H1 (cell line): ENCODE data around the gene PRPF4. TPM values are rescaled to one million over a fixed set of nuclear protein-coding genes. Genes with fewer than 3 reads are reported as not detected.

Source experiments
- CTCF ChIA-PET: fragments of 300-600 bp; sonication (Branson Sonifier 250); formaldehyde crosslinking; loops from one replicate; lab custom pipeline; 2021; ENCODE audit not compliant: partially characterized antibody; lab: Charles Lee
- POLR2A ChIA-PET: fragments of 300-600 bp; sonication (Branson Sonifier 250); formaldehyde crosslinking; loops from one replicate; lab custom pipeline; 2021; ENCODE audit warnings: inconsistent platforms; ENCODE audit not compliant: partially characterized antibody; lab: Charles Lee
- DNase-seq, 2 experiments: peaks; one replicate each; pipeline versions ENCODE4 v3.0.0 to v3.0.0-alpha.2; 2010 to 2022; ENCODE audit warnings: low spot score in 2 of 2, low read depth in 1 of 2, mixed read lengths in 1 of 2
- FAIRE-seq: peaks from 2 replicates; lab custom pipeline; 2011; peaks lifted over from hg19 to GRCh38; lab: Jason Lieb, UNC
- H2AFZ ChIP-seq: 2 replicates; pipeline ENCODE4 v1.8.1; 2012; ENCODE audit warnings: low read length, inconsistent platforms
- H2AK5ac ChIP-seq: 2 replicates; pipeline ENCODE4 v1.6.1; 2013; ENCODE audit warnings: low read depth, low read length
- H2BK120ac ChIP-seq: replicated peaks from 2 replicates; pipeline ENCODE3; 2013; ENCODE audit warnings: low read depth, low read length, inconsistent platforms
- H2BK12ac ChIP-seq: 2 replicates; pipeline ENCODE4 v1.6.1; 2013; ENCODE audit warnings: low read depth, low read length
- H2BK15ac ChIP-seq: 2 replicates; pipeline ENCODE4 v1.6.1; 2013; ENCODE audit warnings: low read length
- H2BK20ac ChIP-seq: 2 replicates; pipeline ENCODE4 v1.6.1; 2013; ENCODE audit warnings: low read length
- H2BK5ac ChIP-seq: 2 replicates; pipeline ENCODE4 v1.6.1; 2013; ENCODE audit warnings: low read depth, low read length
- H3K14ac ChIP-seq: 2 replicates; pipeline ENCODE4 v1.6.1; 2013; ENCODE audit warnings: inconsistent platforms; ENCODE audit not compliant: insufficient read length
- H3K18ac ChIP-seq: 2 replicates; pipeline ENCODE4 v1.6.1; 2013; ENCODE audit warnings: low read length; ENCODE audit errors: extremely low read depth
- H3K23ac ChIP-seq: 2 replicates; pipeline ENCODE4 v1.6.1; 2013; ENCODE audit warnings: inconsistent platforms; ENCODE audit not compliant: insufficient read length
- H3K23me2 ChIP-seq: 2 replicates; pipeline ENCODE4 v1.6.1; 2013; ENCODE audit warnings: low read depth, low read length
- H3K27ac ChIP-seq: 2 replicates; pipeline ENCODE4 v1.6.1; 2011; ENCODE audit warnings: low read depth, low read length, inconsistent platforms
- H3K27me3 ChIP-seq, 4 experiments: replicated peaks in 1 of 4; 1 replicate in 1 of 4; 2 replicates in 3 of 4; pipeline versions ENCODE4 v1.6.1 to v1.8.1; 2011 to 2013; ENCODE audit warnings: low read length in 3 of 4, mild to moderate bottlenecking in 3 of 4, inconsistent platforms in 2 of 4, mixed read lengths in 2 of 4, moderate library complexity in 1 of 4; ENCODE audit not compliant: control insufficient read depth in 3 of 4, insufficient read depth in 3 of 4; ENCODE audit errors: extremely low read depth in 1 of 4
- H3K36me3 ChIP-seq, 4 experiments: 2 replicates each; pipeline versions ENCODE4 v1.6.1 to v1.8.1; 2011 to 2013; ENCODE audit warnings: mild to moderate bottlenecking in 4 of 4, low read length in 3 of 4, moderate library complexity in 2 of 4, control low read depth in 1 of 4, inconsistent platforms in 1 of 4; ENCODE audit not compliant: insufficient read depth in 4 of 4, control insufficient read depth in 2 of 4
- H3K4ac ChIP-seq: replicated peaks from 2 replicates; pipeline ENCODE3; 2013; ENCODE audit warnings: low read length, low read depth, mixed read lengths, inconsistent platforms; ENCODE audit not compliant: insufficient read length
- H3K4me1 ChIP-seq, 4 experiments: replicated peaks in 1 of 4; 1 replicate in 1 of 4; 2 replicates in 3 of 4; pipeline versions ENCODE4 v1.6.1 to v1.8.1; 2011 to 2013; ENCODE audit warnings: low read length in 3 of 4, inconsistent platforms in 2 of 4, mixed read lengths in 1 of 4; ENCODE audit not compliant: insufficient read depth in 4 of 4, control insufficient read depth in 3 of 4
- H3K4me2 ChIP-seq, 2 experiments: 2 replicates each; pipeline versions ENCODE4 v1.6.1 to v1.8.1; 2011 to 2013; ENCODE audit warnings: low read depth in 2 of 2, low read length in 2 of 2, control low read depth in 1 of 2, inconsistent platforms in 1 of 2, mild to moderate bottlenecking in 1 of 2; ENCODE audit not compliant: insufficient read depth in 1 of 2
- H3K4me3 ChIP-seq, 4 experiments: fragments of 200-600, 300-600 bp in 1 of 4; sonication (generic), shearing (Covaris generic), sonication (Bioruptor Twin) in 1 of 4; 2 replicates each; pipeline versions ENCODE4 v1.5.1 to v1.8.1; 2011 to 2016; ENCODE audit warnings: low read length in 4 of 4, low read depth in 3 of 4, control low read depth in 2 of 4, inconsistent platforms in 2 of 4, mild to moderate bottlenecking in 2 of 4, mixed read lengths in 1 of 4, moderate library complexity in 1 of 4; ENCODE audit not compliant: insufficient read depth in 2 of 4; ENCODE audit errors: extremely low read depth in 1 of 4
- H3K56ac ChIP-seq: replicated peaks from 2 replicates; pipeline ENCODE3; 2013; ENCODE audit warnings: low read depth, mild to moderate bottlenecking, mixed read lengths, low read length, inconsistent platforms; ENCODE audit not compliant: insufficient read length
- H3K79me1 ChIP-seq: 2 replicates; pipeline ENCODE4 v1.6.1; 2013; ENCODE audit warnings: low read depth, low read length, control low read depth
- H3K79me2 ChIP-seq, 2 experiments: 2 replicates each; pipeline versions ENCODE4 v1.6.1 to v1.8.1; 2012 to 2013; ENCODE audit warnings: low read length in 2 of 2, mild to moderate bottlenecking in 2 of 2, inconsistent platforms in 1 of 2; ENCODE audit not compliant: insufficient read depth in 2 of 2, control insufficient read depth in 1 of 2
- H3K9ac ChIP-seq, 4 experiments: replicated peaks in 1 of 4; 1 replicate in 1 of 4; 2 replicates in 3 of 4; pipeline versions ENCODE4 v1.6.1 to v1.8.1; 2011 to 2013; ENCODE audit warnings: low read depth in 3 of 4, low read length in 3 of 4, control low read depth in 2 of 4, mild to moderate bottlenecking in 2 of 4, moderate library complexity in 2 of 4, inconsistent platforms in 1 of 4; ENCODE audit errors: extremely low read depth in 1 of 4
- H3K9me3 ChIP-seq, 2 experiments: 2 replicates each; pipeline versions ENCODE4 v1.6.1 to v1.8.1; 2012 to 2013; ENCODE audit warnings: mild to moderate bottlenecking in 2 of 2, moderate library complexity in 2 of 2, control low read depth in 1 of 2, inconsistent platforms in 1 of 2, low read depth in 1 of 2, low read length in 1 of 2, mixed read lengths in 1 of 2; ENCODE audit not compliant: insufficient read depth in 2 of 2
- H4K20me1 ChIP-seq, 2 experiments: replicated peaks in 1 of 2; 2 replicates each; pipeline versions ENCODE3 to v1.8.1; 2011 to 2013; ENCODE audit warnings: inconsistent platforms in 2 of 2, low read length in 2 of 2, mild to moderate bottlenecking in 1 of 2; ENCODE audit not compliant: insufficient read depth in 2 of 2, control insufficient read depth in 1 of 2
- H4K5ac ChIP-seq: 2 replicates; pipeline ENCODE4 v1.6.1; 2013; ENCODE audit warnings: low read length, low read depth, mixed read lengths, inconsistent platforms; ENCODE audit not compliant: insufficient read length
- H4K8ac ChIP-seq: 2 replicates; pipeline ENCODE4 v1.8.0; 2013; ENCODE audit warnings: mild to moderate bottlenecking, moderate library complexity, low read length, inconsistent platforms; ENCODE audit not compliant: insufficient read depth; ENCODE audit errors: extremely low read depth
- H4K91ac ChIP-seq: replicated peaks from 2 replicates; pipeline ENCODE3; 2013; ENCODE audit warnings: low read length, mixed read lengths, inconsistent platforms; ENCODE audit not compliant: insufficient read length
- ASH2L ChIP-seq: fragments of 200-600, 300-600 bp; sonication (generic); IDR thresholded peaks from one replicate; pipeline ENCODE4 v1.7.1; 2017; ENCODE audit warnings: low read length
- BCL11A ChIP-seq, 2 experiments: IDR thresholded peaks; one replicate each; pipeline ENCODE4 v1.6.1; 2011; ENCODE audit warnings: low read depth in 2 of 2, low read length in 2 of 2, mild to moderate bottlenecking in 2 of 2
- CBX8 ChIP-seq: fragments of 300-800, 300-1000 bp; sonication (generic); IDR thresholded peaks from 2 replicates; pipeline ENCODE4 v1.7.1; 2016; ENCODE audit warnings: low read depth, low read length, borderline replicate concordance
- E2F6 ChIP-seq: IDR thresholded peaks from 2 replicates; pipeline ENCODE4 v1.6.1; 2012; ENCODE audit warnings: inconsistent platforms
- EP300 ChIP-seq, 2 experiments: IDR thresholded peaks; 1 replicate in 1 of 2; 2 replicates in 1 of 2; pipeline ENCODE4 v1.6.1; 2011 to 2012; ENCODE audit warnings: low read depth in 2 of 2, low read length in 2 of 2, mild to moderate bottlenecking in 2 of 2, borderline replicate concordance in 1 of 2, inconsistent platforms in 1 of 2, moderate library complexity in 1 of 2
- JUND ChIP-seq: IDR thresholded peaks from 2 replicates; pipeline ENCODE4 v1.6.1; 2011; ENCODE audit warnings: mild to moderate bottlenecking, improper control_type of control experiment, low read length
- KDM4A ChIP-seq: IDR thresholded peaks from one replicate; pipeline ENCODE4 v1.7.1; 2012; ENCODE audit warnings: low read depth, mild to moderate bottlenecking, moderate library complexity, low read length, inconsistent platforms; ENCODE audit not compliant: severe bottlenecking
- MAFK ChIP-seq: IDR thresholded peaks from 2 replicates; pipeline ENCODE4 v1.6.1; 2012; ENCODE audit warnings: low read depth, mild to moderate bottlenecking, improper control_type of control experiment, low read length
- RAD21 ChIP-seq, 2 experiments: IDR thresholded peaks in 1 of 2; conservative IDR thresholded peaks in 1 of 2; 2 replicates each; pipeline ENCODE4 v1.6.1; 2011; ENCODE audit warnings: low read depth in 2 of 2, low read length in 2 of 2, improper control_type of control experiment in 1 of 2, inconsistent platforms in 1 of 2, mild to moderate bottlenecking in 1 of 2, moderate library complexity in 1 of 2
- SP2 ChIP-seq: IDR thresholded peaks from 2 replicates; pipeline ENCODE4 v1.6.1; 2012; ENCODE audit warnings: mild to moderate bottlenecking, low read length, inconsistent platforms
- SP4 ChIP-seq: IDR thresholded peaks from 2 replicates; pipeline ENCODE4 v1.6.1; 2012; ENCODE audit warnings: low read length, inconsistent platforms
- TAF7 ChIP-seq: optimal IDR thresholded peaks from 2 replicates; pipeline ENCODE3; 2011; ENCODE audit warnings: low read depth, mild to moderate bottlenecking, inconsistent platforms, low read length, moderate library complexity, borderline replicate concordance
- ZNF274 ChIP-seq: IDR thresholded peaks from 2 replicates; pipeline ENCODE4 v1.7.0; 2012; ENCODE audit warnings: low read length, borderline replicate concordance; ENCODE audit errors: extremely low read depth
- WGBS, 2 experiments: shearing (Covaris generic) in 1 of 2; methylation state at CpG; one replicate each; pipeline versions ENCODE4 v1.1.6 to v1.1.7; 2013 to 2015; ENCODE audit warnings: low lambda C conversion rate in 2 of 2, mixed read lengths in 2 of 2, inconsistent platforms in 1 of 2, low coverage in 1 of 2, missing lambda C conversion rate in 1 of 2; ENCODE audit not compliant: insufficient replicate concordance in 2 of 2, insufficient coverage in 1 of 2, insufficient read length in 1 of 2; ENCODE audit errors: extremely low coverage in 1 of 2, missing lambda C conversion rate in 1 of 2; 5-methylcytosine and 5-hydroxymethylcytosine counted together
- polyA plus RNA-seq, 7 experiments: library from polyadenylated mRNA; depleted of rRNA in 3 of 7; stranded (reverse) in 5 of 7; unstranded in 2 of 7; fragments of >200 nt in 5 of 7; fragments of 200-250 nt in 2 of 7; gene quantifications; 1 replicate in 5 of 7; 2 replicates in 1 of 7; 4 replicates in 1 of 7; pipeline versions ENCODE4 v1.2.1 to v1.2.3, GENCODE V29; 2011 to 2013; ENCODE audit warnings: missing spikeins in 2 of 7, mixed read lengths in 2 of 7
- total RNA-seq: library from RNA; stranded (reverse); fragmentation: NEBNext Ultra II Directional; extraction: Animal tissue kit (Norgen Biotek cat#: 25700); gene quantifications from 2 replicates; pipeline ENCODE4 v1.2.1, GENCODE V29; 2021

PRPF4 gene
- total and polyA plus RNA-seq, 2 of the 8 experiments (the other 6 are each of a cell fraction or from before 2014, with no cell fraction given), result 15.2 to 33.4 TPM

- Histone ChIP-seq H3K18ac (no peak overlapping the region), H3K56ac (no peak overlapping the region), H4K8ac (no peak overlapping the region), H3K79me1 (no peaks in the 10 kb centered on the region; the same call in 1 of the 2 replicates), H3K36me3 (peaks cover 0 to 3% (median 0%) of the 10 kb centered on the region in 4 experiments; a peak in 1 of 8 replicates), H3K23me2 (no peaks in the 10 kb centered on the region), H3K4me1 (no peaks in the 10 kb centered on the region), H2BK12ac (no peak overlapping the region), H3K9ac (no peak overlapping the region), H3K4me2 (no peak overlapping the region), H3K79me2 (peaks cover 0 to 11% of the 10 kb centered on the region in 2 experiments; a peak in 2 of 4 replicates), H3K4me3 (no peak overlapping the region), H2AK5ac (no peak overlapping the region), H3K14ac (no peak overlapping the region), H2BK20ac (no peak overlapping the region), H4K5ac (no peak overlapping the region), H4K91ac (no peak overlapping the region), H2AFZ (no peak overlapping the region), H3K27me3 (no peaks in the 10 kb centered on the region), H2BK15ac (no peak overlapping the region), H3K27ac (no peak overlapping the region), H3K23ac (no peak overlapping the region), H2BK5ac (no peak overlapping the region), H3K9me3 (no peaks in the 10 kb centered on the region), H2BK120ac (no peak overlapping the region), H3K4ac (no peak overlapping the region), H4K20me1 (peaks cover 2 to 4% of the 10 kb centered on the region in 2 experiments)
- FAIRE-seq (no peak), DNase-seq (no peak)
- ChIA-PET CTCF (no interaction called here), POLR2A (interaction anchor here (1.1 kb wide), 1 partner anchor 57 kb away, joined by 3 read pairs; no protein-coding TSS in a partner anchor)
- 93% methylated on average over 3 of the region's 3 CpGs; no CpG with 5 or more reads in 1 of the 2 experiments for WGBS, 2 experiments
- TF ChIP-seq SP4, result no peak
- TF ChIP-seq KDM4A, result no peak
- TF ChIP-seq BCL11A (IDR thresholded peaks at IDR 0.05; ENCODE audit: low read depth in 2 of 2, low read length in 2 of 2), result no peak
- no peak for TF ChIP-seq ASH2L
- TF ChIP-seq JUND, result no peak
- no peak for TF ChIP-seq RAD21 (IDR thresholded peaks at IDR 0.05 in 1 of 2, conservative IDR thresholded peaks at IDR 0.05 in 1 of 2; ENCODE audit: low read depth in 2 of 2, low read length in 2 of 2)
- TF ChIP-seq ZNF274, result no peak
- no peak for TF ChIP-seq MAFK
- TF ChIP-seq E2F6, result no peak
- no peak for TF ChIP-seq CBX8
- no peak for TF ChIP-seq EP300 (IDR thresholded peaks at IDR 0.05; ENCODE audit: borderline replicate concordance in 1 of 2, low read depth in 2 of 2, low read length in 2 of 2)
- TF ChIP-seq TAF7, result no peak
- TF ChIP-seq SP2, result no peak
Measured at GRCh38 chr9:113228130-113228665, 47.3 kb upstream of the PRPF4 start.
